H7 (cell line): Measurements from ENCODE around the gene KPNA3. TPM values are rescaled to one million over a fixed set of nuclear protein-coding genes. Genes with fewer than 3 reads are reported as not detected.
"Not testable (repeated sequence)": the region's sequence is repeated elsewhere in the genome, so short reads cannot be mapped to it uniquely, and the experiment has no call there.

Source experiments
- DNase-seq: peaks from one replicate; pipeline ENCODE4 v3.0.0; 2012
- H3K27me3 ChIP-seq: 2 replicates; pipeline ENCODE4 v1.6.0; 2011; ENCODE audit warnings: mild to moderate bottlenecking, low read length; ENCODE audit not compliant: control insufficient read depth, insufficient read depth
- H3K36me3 ChIP-seq: replicated peaks from 2 replicates; pipeline ENCODE4 v1.5.1; 2011; ENCODE audit warnings: low read length; ENCODE audit not compliant: control insufficient read depth, insufficient read depth
- H3K4me3 ChIP-seq: 2 replicates; pipeline ENCODE4 v1.5.1; 2011; ENCODE audit warnings: low read depth, mild to moderate bottlenecking, control low read depth, low read length, moderate library complexity; ENCODE audit not compliant: insufficient read depth
- total RNA-seq: library from RNA; depleted of rRNA; stranded (reverse); fragments of >200 nt; shearing (Covaris generic); gene quantifications from 2 replicates; pipeline ENCODE4 v1.2.3, GENCODE V29; 2014

KPNA3 gene
- total RNA-seq, 1 experiment from 2014 or later: 25.5 TPM

DNA sequence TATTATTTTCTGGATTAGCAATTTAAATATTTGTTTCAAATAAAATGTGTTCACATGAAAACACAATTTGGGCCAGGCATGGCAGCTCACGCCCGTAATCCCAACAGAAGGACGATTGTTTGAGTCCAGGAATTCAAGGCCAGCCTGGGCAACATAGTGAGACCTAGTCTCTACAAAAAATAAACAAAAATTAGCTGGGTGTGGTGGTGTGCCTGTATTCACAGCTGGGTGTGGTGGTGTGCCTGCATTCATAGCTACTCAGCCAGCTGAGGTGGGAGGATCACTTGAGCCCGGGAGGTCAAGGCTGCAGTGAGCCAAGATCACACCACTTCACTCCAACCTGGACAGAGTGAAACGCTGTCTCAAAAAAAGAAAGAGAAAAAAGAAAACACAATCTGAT lies 46.4 kb downstream of the KPNA3 start:
- DNase-seq: no peak
- Histone ChIP-seq H3K27me3 (no peaks in the 10 kb centered on the region), H3K4me3 (no peak overlapping the region), H3K36me3 (peaks cover 1% of the 10 kb centered on the region; the same call in 1 of the 2 replicates)

DNA sequence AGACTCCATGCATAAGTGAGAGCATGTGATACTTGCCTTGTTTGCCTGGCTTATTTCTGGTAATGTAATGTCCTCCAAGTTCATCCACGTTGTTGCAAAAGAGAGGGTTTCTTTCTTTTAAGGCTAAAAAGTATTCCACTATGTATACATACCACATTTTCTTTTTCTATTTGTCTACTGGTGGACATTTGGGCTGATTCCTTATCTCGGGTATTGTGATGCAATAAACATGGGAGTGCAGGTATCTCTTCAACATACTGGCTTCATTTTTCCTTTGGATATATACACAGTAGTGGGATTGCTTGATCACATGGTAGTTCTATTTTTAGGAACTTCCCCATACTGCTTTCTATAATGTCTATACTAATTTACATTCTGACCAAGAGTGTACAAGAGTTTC lies 51.6 kb downstream of the KPNA3 start:
- DNase-seq: no peak
- peaks cover 1% of the 10 kb centered on the region; the same call in 1 of the 2 replicates for H3K36me3 ChIP-seq
- no peaks in the 10 kb centered on the region for H3K27me3 ChIP-seq
- no peak overlapping the region for H3K4me3 ChIP-seq

DNA sequence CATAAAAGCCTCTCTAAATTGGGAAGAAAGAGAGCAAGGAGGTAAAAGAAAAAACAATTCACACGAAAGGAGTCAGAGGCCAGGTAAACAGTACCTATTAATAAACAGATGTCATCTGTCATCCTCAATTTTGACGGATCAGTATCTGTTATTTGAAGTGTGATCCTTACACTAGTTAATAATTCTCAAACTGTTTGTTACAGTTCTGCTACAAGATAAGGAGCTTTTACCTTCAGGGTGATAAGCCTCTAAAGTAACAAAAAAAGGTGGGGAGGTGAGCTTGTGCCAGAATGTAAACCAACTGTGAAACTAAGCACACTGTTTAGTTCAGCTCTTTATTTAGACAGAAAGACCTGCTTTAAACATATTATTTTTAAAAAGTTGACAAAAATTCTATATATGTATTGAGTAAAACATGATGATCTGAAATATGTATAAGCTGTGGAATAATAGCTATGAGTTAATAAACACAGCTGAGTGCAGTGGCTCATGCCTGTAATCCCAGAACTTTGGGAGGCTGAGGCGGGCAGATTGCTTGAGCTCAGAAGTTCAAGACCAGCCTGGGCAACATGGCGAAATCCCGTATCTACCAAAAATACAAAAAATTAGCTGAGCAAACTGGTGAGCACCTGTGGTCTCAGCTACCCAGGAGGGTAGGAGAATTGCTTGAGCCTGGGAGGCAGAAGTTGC lies 52.8 kb downstream of the KPNA3 start:
- Histone ChIP-seq H3K4me3 (no peak overlapping the region), H3K27me3 (no peaks in the 10 kb centered on the region), H3K36me3 (0 out of 2 replicates have a peak, but pooled peaks cover under 1% of the 10 kb centered on the region)
- no peak for DNase-seq

DNA sequence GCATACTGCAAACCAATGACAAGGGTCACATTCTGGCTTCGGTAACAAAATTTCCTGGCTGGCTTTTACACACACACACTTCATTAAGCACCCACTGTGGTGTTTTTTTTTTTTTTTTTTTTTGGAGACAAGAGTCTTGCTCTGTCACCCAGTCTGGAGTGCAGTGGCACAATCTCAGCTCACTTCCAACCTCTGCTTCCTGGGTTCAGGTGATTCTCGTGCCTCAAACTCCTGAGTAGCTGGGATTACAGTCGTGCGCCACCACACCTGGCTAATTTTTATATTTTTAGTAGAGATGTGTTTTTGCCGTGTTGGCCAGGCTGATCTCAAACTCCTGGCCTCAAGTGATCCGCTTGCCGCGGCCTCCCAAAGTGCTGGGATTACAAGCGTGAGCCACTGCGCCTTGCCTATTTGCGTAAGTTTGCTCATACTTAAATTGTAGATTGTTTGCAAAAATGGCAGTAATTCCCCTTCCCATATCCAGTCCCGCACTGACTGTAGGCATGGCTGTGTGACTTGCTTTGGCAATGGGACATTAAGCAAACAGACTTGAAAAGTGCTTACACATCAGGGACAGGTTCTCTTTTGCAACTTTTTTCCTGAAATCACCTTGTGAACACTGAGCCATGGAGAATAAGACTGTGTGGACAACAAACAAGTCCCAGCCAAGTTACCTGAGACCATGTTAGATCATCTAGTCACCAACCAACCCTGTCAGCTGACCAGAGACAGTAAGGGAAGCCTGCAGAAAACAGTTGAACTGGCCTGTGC lies 59.1 kb downstream of the KPNA3 start:
- no peaks in the 10 kb centered on the region for H3K27me3 ChIP-seq
- no peak overlapping the region for H3K4me3 ChIP-seq
- no peaks in the 10 kb centered on the region; the same call in 1 of the 2 replicates for H3K36me3 ChIP-seq
- no peak for DNase-seq

DNA sequence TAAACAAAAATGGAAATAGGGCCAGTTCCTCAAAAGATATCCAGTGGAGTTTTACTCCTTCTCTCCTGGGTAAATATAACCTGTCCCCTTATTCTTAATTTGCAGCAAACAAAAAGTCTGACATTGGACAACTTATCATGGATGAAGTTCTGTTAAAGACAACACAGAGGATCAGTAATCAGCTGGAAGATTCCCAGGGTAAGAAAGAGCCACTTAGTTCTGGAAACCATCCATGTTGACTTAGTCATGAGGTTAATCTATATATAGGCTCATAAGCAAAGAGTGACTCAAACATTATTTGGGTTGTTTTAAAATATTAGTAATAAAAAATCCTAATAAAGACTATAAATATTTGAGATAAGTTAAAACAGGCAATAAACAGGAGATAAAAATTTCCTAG lies 60.7 kb downstream of the KPNA3 start:
- DNase-seq: no peak
- H3K27me3 ChIP-seq: no peaks in the 10 kb centered on the region
- H3K4me3 ChIP-seq: no peak overlapping the region
- H3K36me3 ChIP-seq: no peaks in the 10 kb centered on the region; the same call in 1 of the 2 replicates

DNA sequence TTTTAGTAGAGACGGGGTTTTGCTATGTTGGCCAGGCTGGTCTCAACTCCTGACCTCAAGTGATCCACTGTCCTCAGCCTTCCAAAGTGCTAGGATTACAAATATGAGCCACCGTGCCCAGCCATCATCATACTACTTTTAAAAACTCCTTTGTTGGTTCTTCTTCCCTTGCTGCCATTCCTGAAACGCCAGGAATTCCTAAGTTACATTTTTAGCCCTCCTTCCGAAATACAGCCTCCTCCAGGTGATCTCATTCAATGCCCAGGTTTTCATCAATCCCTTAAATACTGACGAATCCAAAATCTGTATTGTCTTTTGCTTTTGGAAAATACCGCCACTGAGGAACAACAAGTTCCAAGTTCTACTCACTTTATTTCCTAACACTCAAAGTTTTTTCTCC lies 75.9 kb downstream of the KPNA3 start:
- no peak overlapping the region for H3K4me3 ChIP-seq
- peaks cover 2% of the 10 kb centered on the region for H3K36me3 ChIP-seq
- no peak for DNase-seq

DNA sequence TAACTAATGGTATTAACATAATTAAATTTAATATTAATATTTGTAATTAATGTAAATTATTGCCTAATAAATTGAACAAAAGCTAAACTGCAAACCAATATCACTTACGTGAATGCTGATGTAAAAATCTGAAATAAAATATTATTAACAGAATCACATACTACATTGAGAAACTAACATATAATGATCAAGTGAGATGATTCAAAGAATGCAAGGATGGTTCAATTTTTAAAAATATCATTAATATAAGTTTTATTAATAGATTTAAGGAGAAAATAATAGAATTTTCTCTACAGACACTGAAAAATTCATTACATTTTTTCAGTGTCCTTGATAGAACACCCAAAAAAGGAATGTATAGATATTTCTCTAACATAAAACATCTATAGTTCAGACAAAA lies 77.7 kb downstream of the KPNA3 start:
- Histone ChIP-seq H3K27me3 (no peaks in the 10 kb centered on the region), H3K4me3 (no peak overlapping the region), H3K36me3 (no peaks in the 10 kb centered on the region; the same call in 1 of the 2 replicates)
- no peak for DNase-seq

More for the DNA sequence above, 75.9 kb downstream of the KPNA3 start:
- no peaks in the 10 kb centered on the region for H3K27me3 ChIP-seq

DNA sequence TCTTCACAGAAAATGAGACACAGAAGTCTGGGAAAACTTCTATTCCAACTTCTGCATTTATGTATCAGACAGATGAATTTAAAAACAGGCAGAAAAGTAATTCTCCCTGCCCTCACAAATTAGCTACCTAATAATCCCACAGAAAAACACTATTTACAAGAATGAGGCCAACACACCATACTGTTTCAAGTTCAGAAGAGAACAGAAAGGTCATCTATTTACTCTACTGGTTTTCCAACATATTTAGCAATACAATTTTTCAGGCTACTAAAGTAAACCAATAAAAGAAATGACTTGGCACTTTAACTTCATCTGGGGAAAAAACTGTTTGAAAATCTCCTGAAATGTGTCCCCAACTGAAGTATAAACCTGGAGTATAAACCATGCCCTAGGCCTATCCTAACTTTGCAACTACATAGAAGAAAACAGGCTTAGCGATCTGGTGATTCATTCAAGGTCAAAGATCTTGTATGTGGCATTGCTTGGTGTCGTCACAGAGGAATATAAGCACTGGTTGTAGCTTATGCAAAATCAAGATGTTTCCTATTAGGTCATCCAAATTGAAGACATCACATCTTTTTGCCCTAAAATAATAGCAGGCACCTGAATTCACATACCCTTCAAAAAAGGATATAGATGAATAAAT lies 81.1 kb downstream of the KPNA3 start:
- Histone ChIP-seq H3K4me3 (no peak overlapping the region), H3K36me3 (peaks cover 1% of the 10 kb centered on the region), H3K27me3 (no peaks in the 10 kb centered on the region)
- no peak for DNase-seq

DNA sequence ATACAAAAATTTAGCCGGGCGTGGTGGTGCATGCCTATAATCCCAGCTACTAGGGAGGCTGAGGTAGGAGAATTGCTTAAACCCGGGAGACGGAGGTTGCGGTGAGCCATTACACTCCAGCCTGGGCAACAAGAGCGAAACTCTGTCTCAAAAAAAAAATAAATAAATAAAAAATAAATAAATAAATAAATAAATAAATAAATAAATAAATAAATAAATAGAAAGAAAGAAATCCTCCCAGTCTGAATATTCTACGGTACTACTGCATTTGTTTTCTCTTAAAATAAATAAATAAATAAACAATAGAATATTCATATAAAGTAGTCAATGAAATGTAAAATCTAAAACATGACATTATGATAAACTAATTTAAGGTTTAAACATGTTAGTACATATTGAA lies 88.2 kb downstream of the KPNA3 start:
- not testable (repeated sequence) for H3K4me3 ChIP-seq, H3K27me3 ChIP-seq, H3K36me3 ChIP-seq, DNase-seq

DNA sequence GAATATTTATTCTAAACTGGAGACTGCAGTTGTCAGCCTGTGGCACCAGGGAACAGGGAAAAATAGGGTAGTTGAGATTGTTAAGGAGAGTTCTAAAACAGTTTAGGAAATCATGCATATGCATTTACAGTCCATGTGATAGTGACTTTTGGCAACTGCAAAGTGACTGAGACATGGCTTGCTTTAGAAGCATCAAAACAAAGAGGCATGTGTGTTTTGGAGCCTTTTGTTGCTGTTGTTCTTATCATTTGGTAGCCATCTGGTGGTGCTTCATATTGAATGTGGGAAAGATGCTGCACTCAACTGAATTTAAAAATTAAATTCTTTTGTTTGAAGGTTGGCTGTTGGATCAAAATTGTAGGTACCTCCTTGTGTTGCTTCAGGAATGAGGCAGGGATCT lies 91.0 kb downstream of the KPNA3 start:
- H3K36me3 ChIP-seq: peaks cover 1% of the 10 kb centered on the region
- H3K4me3 ChIP-seq: no peak overlapping the region
- DNase-seq: no peak
- H3K27me3 ChIP-seq: no peaks in the 10 kb centered on the region

DNA sequence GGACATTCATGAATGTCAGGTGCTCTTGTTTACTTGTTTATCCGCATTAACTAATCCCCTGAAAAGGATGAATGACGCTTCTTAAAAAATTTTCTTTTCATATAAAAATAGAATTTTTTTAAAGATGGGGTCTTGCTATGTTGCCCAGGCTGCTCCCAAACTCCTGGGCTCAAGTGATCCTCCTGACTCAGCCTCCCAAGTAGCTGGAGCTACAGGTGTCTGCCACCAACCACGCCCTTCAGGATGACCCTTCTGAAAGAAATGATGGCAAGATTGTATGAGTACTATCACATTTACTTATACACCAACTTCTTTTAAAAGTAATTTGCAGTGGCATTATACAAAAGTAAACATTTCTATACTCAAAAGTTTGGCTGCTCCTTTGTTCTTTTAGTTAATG lies 95.0 kb downstream of the KPNA3 start:
- Histone ChIP-seq H3K4me3 (no peak overlapping the region), H3K36me3 (no peaks in the 10 kb centered on the region; the same call in 1 of the 2 replicates), H3K27me3 (no peaks in the 10 kb centered on the region)
- DNase-seq: no peak

DNA sequence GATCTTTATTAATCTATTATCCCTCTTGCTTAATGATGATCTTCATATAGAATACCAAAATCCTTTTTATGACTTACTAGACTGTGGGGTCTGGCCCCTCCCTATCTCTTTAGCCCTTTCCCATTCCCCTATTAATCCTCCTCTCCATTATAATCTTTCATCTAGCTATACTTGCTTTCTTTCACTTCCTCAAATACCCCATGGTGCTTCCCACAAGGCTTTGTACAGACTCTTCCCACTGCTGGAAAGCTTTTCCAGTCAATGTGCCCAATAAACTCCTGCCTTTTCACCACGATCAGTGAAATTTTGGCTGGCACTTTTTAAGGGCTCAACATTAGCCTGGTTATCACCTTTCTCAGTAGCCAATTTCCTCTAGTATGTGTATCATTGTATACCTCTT lies 98.0 kb downstream of the KPNA3 start:
- no peaks in the 10 kb centered on the region for H3K27me3 ChIP-seq
- DNase-seq: no peak
- no peaks in the 10 kb centered on the region for H3K36me3 ChIP-seq
- H3K4me3 ChIP-seq: no peak overlapping the region

DNA sequence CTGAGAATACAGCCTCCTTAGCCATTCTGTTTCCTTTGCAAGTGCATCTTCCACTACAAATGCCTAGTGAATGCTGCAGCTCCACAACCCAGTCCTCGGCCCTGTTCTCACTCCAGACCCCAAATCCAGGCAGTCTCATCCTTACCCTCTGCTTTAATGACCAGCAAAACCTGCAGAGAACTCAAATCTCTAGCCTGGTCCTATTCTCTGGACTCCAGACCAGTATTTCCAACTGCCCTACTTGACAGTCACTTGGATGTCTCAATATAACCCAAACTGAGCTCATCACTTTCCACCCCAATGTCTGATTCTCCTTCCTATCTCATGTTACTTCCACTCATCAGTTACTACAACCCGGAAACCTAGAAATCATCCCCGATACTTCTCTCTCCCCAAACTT lies 98.6 kb downstream of the KPNA3 start:
- H3K27me3 ChIP-seq: no peaks in the 10 kb centered on the region
- no peak overlapping the region for H3K4me3 ChIP-seq
- no peaks in the 10 kb centered on the region for H3K36me3 ChIP-seq
- no peak for DNase-seq

DNA sequence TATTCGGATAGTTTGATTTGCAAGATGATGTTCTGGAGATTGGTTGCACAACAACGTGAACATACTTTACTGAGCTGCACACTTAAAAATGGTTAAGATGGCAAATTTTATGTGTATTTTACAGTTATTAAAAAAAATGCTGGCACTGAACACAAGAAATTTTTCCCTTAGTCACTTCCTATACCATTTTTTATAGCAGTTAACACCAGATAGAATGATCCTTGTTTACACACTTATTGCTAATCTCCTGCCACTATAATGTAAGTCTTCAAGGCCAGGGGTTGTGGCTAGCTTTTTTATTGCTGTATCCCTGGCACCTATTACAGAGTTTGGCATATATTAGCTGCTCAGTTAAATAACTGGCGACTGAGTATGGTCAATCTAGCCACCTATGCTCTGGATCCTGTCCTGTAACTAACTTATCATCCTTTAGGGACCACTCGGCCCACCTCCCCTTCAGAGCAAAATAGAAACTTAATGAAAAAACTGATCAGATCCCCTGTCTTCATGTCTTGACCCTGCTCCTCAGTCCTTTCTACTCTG lies 99.2 kb downstream of the KPNA3 start:
- Histone ChIP-seq H3K27me3 (no peaks in the 10 kb centered on the region), H3K36me3 (no peaks in the 10 kb centered on the region), H3K4me3 (no peak overlapping the region)
- no peak for DNase-seq
